GM18502 (cell line): ENCODE data around the gene AP1B1.
"Not testable (repeated sequence)": the region's sequence is repeated elsewhere in the genome, so short reads cannot be mapped to it uniquely, and the experiment has no call there.

Experiments
- ATAC-seq: cut with Tn5 transposase; IDR thresholded peaks from one replicate; pipeline ENCODE4 v1.9.1; 2021; ENCODE audit warnings: mild to moderate bottlenecking; ENCODE audit not compliant: unreplicated experiment, poor library complexity

The AP1B1 gene

GRCh38 chr22:29387921-29388758 is at the start of gene AP1B1:
TSS of gene AP1B1 (minus strand) at chr22:29388570. CDS start at chr22:29367243, 21,327 bp downstream.
- peak; percentile 86 for ATAC-seq

- no peak for ATAC-seq
Measured at GRCh38 chr22:29435236-29436136, 47.1 kb upstream of the AP1B1 start.

- ATAC-seq = no peak
Measured at GRCh38 chr22:29434288-29434687, 45.9 kb upstream of the AP1B1 start.

DNA sequence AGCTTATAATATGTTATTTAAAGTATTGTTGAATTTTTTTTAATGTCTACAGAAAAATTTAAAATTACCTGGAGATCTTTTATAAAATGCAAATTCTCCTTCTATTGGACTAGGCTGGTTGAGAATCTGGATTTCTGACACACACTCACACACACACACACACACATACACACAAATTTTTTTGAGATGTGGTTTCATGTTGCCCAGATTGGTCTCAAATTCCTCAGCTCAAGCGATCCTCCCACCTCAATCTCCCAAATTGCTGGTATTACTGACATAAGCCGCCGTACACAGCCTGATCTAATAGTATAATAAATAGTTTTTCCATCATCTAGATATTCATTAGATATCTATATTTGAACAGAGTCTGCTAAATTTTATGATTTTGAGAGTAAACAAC is 45.5 kb upstream of the AP1B1 start:
- no peak for ATAC-seq

- no peak for ATAC-seq
Measured at GRCh38 chr22:29431986-29432385, 43.6 kb upstream of the AP1B1 start.

- no peak for ATAC-seq
Measured at GRCh38 chr22:29427176-29427760, 38.9 kb upstream of the AP1B1 start.

DNA sequence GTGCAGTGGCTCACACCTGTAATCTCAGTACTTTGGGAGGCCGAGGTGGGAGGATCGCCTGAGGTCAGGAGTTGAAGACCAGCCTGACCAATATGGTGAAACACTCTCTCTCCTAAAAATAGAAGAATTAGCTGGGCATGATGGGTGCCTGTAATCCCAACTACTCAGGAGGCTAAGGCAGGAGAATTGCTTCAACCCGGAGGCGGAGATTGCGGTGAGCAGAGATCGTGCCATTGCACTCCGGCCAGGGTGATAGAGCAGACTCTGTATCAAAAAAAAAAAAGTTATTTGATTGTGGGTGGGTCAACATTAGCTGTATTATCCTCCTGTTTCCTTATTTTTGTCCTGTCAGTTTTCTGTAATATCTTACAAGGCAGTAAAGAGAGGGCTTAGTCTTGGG is 38.1 kb upstream of the AP1B1 start:
- ATAC-seq = no peak

DNA sequence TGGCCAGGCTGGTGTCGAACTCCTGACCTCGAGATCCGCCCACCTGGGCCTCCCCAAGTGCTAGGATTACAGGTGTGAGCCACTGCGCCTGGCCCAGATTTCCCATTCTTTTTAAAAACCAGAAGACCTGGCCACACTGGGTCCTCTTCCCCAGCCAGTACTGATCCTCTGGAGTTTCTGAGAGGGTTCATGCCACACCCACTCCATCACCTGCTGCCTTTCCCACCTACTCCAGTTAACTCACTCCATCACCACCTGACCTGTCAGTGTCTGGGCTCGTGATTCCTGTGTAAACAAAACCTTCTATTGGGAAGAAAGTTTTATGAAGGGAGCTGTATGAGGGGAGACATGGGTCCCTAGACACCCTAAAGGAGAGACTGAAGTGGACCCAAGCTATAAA is 30.3 kb upstream of the AP1B1 start:
- ATAC-seq = not testable (repeated sequence)

- ATAC-seq = not testable (repeated sequence)
Measured at GRCh38 chr22:29414951-29415591, 26.7 kb upstream of the AP1B1 start.

DNA sequence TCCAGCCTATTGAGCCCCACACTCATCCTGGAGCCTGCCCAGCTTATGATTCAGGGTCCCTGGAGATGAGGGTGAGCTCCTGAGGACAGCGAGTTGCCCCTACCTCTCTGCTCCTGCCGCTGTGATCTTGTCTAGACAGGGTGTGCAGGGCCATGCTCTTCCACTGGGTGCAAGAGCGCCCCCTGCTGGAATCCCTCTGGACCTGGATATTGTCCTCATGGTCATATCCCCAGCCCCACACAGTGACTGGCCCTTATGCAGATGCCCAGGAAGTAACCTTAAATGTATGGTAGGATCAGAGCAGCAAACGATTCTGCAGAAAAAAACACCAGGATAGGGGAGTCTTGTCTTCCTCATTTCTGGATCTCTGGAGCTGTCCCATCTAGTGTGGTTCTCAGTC is 24.4 kb upstream of the AP1B1 start:
- ATAC-seq = not testable (repeated sequence)

GRCh38 chr22:29411569-29412211 is 23.3 kb upstream of the AP1B1 start:
- ATAC-seq = peak; percentile 73

DNA sequence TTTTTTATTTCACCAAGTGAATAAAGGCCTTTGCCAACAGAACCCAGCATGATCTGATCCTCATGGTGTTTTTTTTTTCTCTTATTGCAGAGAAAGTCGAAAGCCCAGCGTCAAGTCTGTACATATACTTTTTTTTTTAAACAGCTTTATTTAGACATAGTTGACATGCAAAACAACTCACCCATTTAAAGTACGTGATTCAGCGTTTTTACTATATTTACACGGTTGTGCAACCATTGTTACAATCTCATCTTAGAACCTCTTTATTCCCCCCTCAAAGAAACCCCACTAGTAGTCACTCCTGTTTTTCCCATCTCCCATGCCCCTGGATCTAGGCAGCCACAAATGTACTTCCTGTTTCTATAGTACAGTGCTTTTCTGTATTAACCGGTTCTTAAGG is 20.6 kb upstream of the AP1B1 start:
- no peak for ATAC-seq

- not testable (repeated sequence) for ATAC-seq
Measured at GRCh38 chr22:29401538-29401937, 13.2 kb upstream of the AP1B1 start.

- ATAC-seq = no peak
Measured at GRCh38 chr22:29400576-29400975, 12.2 kb upstream of the AP1B1 start.

- no peak for ATAC-seq
Measured at GRCh38 chr22:29397791-29398190, 9.4 kb upstream of the AP1B1 start.

GRCh38 chr22:29396126-29396525 is 7.8 kb upstream of the AP1B1 start:
- ATAC-seq = no peak

DNA sequence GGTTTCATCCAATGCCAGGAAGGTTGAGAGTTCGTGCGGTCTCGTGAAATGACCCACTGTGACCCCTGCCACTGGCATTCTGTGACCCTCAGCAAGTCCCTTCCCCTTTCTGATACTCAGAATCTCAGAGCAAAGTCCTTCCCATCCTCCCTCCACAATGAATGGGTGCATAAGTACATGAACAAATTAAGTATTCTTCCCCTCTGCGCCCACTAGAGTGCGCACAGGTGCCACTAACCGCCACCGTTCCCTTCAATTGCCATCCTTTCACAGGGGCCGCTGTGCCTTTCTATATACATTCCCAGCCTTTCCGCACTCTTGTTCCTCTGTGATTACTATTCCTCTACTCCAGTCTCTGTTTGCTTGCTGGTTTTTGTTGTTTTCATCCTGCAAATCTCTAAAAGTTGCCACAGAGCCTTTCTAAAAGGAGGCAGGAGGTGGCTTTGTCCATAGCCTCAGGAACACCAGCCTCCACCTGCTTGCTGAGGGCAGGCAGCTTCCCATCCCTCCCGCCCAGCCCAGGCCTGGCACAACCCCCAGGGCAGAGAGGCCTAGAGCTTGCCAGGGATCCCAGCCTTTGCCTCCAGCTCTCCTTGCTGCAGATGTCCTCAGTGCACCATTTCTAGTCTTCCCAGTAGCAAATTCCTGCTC is 6.7 kb upstream of the AP1B1 start:
- ATAC-seq = no peak

DNA sequence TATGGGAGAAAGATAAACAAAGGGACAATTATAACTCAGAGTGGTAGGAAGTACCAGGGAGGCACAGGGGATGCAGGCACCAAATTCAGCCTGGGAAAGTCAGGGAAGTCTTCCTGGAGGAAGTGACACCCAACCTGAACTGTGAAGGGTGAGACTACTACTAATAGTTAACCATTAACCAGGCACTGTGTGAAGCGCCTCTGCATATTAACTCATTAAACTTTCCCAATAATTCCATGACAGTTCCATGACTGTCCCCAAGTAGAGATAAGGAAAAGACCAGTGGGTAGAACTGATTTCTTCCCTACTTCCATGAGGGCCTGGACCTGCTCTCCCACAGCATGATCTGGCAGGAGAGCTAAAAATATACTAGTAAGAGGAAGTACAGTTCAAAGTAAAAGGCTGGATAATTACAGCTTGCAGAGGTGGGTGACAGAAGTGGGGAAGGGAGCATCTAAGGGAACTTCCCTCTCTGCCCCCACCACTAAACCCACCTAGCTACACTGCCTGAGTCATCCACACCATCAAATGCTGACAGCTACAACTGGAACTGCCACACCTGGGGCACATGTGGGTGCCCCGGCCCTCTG is 4.7 kb upstream of the AP1B1 start:
- ATAC-seq = no peak

DNA sequence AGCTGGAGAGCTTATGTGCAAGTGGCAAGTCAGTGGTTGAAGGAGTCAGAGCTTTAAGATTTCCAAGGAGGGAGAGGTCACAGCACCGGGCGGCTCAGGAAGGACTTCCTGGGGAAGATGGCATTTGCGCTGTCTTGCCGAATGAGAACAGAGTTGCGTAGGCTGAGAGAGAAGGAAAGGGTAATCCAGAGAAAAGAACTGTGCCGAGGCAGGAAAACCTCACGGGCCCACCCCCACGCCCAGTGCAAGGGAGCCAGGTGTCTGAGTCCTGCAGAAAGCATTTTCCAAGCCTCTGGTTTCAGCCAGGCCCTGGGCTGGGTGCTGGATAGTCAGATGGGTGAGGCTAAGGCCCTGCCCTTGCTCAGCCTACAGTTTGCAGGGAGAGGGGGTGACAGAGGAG is 3.2 kb upstream of the AP1B1 start:
- ATAC-seq = no peak
